ENCODE results near the gene AREG. TPM values are rescaled to one million over a fixed set of nuclear protein-coding genes. Genes with fewer than 3 reads are reported as not detected.

Gene AREG
- total and polyA plus RNA-seq, 12 donors = 0.77 to 22.9 (median 4.3) TPM; not detected in 2

- 80 to 86% methylated on average over 10 of the region's 10 CpGs for WGBS, 2 donors
- H3K4me1 ChIP-seq = peaks cover 0 to 7% (median 0%) of the 10 kb centered on the region in 9 donors
- TF ChIP-seq CTCF (IDR thresholded peaks at IDR 0.05) = no peak
- no peaks in the 10 kb centered on the region for H3K9me3 ChIP-seq
- intact Hi-C loops (cut with DNase I) = no loop called here
- ATAC-seq (no peak), DNase-seq (no peak)
- H3K27me3 ChIP-seq = no peaks in the 10 kb centered on the region
- H3K27ac ChIP-seq = no peak overlapping the region
- H3K36me3 ChIP-seq = no peaks in the 10 kb centered on the region
- H3K4me3 ChIP-seq = no peak overlapping the region
Observed at GRCh38 chr4:74400395-74400794, 44.5 kb upstream of the AREG start.

GRCh38 chr4:74402692-74403456, 42.1 kb upstream of the AREG start:
- DNase-seq (no peak), ATAC-seq (no peak)
- Histone ChIP-seq H3K4me3 (no peak overlapping the region), H3K36me3 (no peaks in the 10 kb centered on the region), H3K4me1 (peaks cover 0 to 7% (median 0%) of the 10 kb centered on the region in 9 donors), H3K9me3 (no peaks in the 10 kb centered on the region), H3K27ac (no peak overlapping the region), H3K27me3 (no peaks in the 10 kb centered on the region)
- 46 to 48% methylated on average over 5 of the region's 5 CpGs for WGBS, 2 donors
- no peak for TF ChIP-seq CTCF (IDR thresholded peaks at IDR 0.05)
- intact Hi-C loops (cut with DNase I) = no loop called here

GRCh38 chr4:74407891-74408290, 37.0 kb upstream of the AREG start:
- Histone ChIP-seq H3K36me3 (no peaks in the 10 kb centered on the region), H3K27me3 (no peaks in the 10 kb centered on the region), H3K27ac (no peak overlapping the region), H3K9me3 (no peaks in the 10 kb centered on the region), H3K4me3 (no peak overlapping the region), H3K4me1 (peaks cover 0 to 3% (median 0%) of the 10 kb centered on the region in 9 donors)
- no peak for ATAC-seq
- no peak for TF ChIP-seq CTCF (IDR thresholded peaks at IDR 0.05)
- intact Hi-C loops (cut with DNase I) = no loop called here
- no peak for DNase-seq

GRCh38 chr4:74408639-74409038, 36.3 kb upstream of the AREG start:
- WGBS, 2 donors = 89 to 92% methylated on average over 3 of the region's 3 CpGs
- no peaks in the 10 kb centered on the region for H3K9me3 ChIP-seq
- no peak for TF ChIP-seq CTCF (IDR thresholded peaks at IDR 0.05)
- H3K36me3 ChIP-seq = no peaks in the 10 kb centered on the region
- H3K4me3 ChIP-seq = no peak overlapping the region
- H3K27ac ChIP-seq = no peak overlapping the region
- no peaks in the 10 kb centered on the region for H3K27me3 ChIP-seq
- ATAC-seq (no peak), DNase-seq (no peak)
- intact Hi-C loops (cut with DNase I) = no loop called here
- H3K4me1 ChIP-seq = no peaks in the 10 kb centered on the region

Measured in heart right ventricle (tissue), 16 donors.